ENCODE data around the gene HIRA. TPM values are rescaled to one million over a fixed set of nuclear protein-coding genes. Genes with fewer than 3 reads are reported as not detected.

Gene HIRA
- total and polyA plus RNA-seq, 9 of the 15 experiments (the other 6 are each of a cell fraction or from before 2014, with no cell fraction given), result 0.96 to 132 (median 58.4) TPM

DNA sequence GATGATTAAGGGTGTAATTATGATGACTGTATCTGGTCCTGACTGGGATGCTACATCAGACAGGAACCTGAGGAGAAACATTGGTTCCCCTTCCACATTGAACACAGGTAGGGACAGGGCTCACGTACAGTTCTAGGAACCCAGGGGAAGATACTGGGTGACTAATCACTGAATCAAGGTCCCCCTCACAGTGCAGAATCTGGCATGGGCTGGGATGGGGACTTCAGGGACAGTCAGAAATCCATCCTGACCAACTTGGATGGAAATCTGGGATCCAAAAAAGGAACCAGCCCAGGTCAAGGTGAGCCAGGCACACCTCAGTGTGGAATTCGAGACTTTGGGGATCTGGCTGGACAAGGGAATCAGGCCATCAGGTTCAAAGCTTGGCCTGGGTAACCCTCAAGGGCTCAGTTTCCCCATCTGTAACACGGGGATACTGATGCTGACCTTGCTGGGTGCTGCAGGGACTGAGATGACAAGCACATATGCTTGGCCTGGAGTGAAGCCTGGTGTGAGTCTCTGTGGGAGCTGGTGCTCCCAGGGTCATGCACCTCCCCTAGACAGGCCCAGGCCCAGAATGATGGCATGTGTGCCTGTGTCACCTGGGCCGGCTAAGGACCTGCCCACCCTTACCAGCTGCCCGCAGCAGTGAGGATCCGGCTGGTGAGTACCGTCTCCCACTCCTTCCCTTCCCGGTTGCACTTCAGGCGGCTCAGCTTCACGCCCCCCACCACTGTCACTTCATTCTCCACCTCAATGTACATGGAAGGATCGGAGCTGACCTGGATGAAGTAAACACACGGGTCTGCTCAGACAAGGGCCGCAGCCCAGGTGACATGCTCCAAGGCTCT is 72.6 kb downstream of the HIRA start (continued):
- TF ChIP-seq, protein P1, sequence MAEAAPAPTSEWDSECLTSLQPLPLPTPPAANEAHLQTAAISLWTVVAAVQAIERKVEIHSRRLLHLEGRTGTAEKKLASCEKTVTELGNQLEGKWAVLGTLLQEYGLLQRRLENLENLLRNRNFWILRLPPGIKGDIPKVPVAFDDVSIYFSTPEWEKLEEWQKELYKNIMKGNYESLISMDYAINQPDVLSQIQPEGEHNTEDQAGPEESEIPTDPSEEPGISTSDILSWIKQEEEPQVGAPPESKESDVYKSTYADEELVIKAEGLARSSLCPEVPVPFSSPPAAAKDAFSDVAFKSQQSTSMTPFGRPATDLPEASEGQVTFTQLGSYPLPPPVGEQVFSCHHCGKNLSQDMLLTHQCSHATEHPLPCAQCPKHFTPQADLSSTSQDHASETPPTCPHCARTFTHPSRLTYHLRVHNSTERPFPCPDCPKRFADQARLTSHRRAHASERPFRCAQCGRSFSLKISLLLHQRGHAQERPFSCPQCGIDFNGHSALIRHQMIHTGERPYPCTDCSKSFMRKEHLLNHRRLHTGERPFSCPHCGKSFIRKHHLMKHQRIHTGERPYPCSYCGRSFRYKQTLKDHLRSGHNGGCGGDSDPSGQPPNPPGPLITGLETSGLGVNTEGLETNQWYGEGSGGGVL (CRISPR knock-in tag; IDR thresholded peaks at IDR 0.05), result no peak
- TF ChIP-seq HSF4 (CRISPR knock-in tag; IDR thresholded peaks at IDR 0.05; ENCODE audit: borderline replicate concordance) (no peak), EGR1 (conservative IDR thresholded peaks at IDR 0.05) (no peak), ZNF561 (CRISPR knock-in tag; conservative IDR thresholded peaks at IDR 0.05) (no peak), BACH1 (tag; IDR thresholded peaks at IDR 0.05) (no peak), ZNF12 (CRISPR knock-in tag; IDR thresholded peaks at IDR 0.05) (no peak), ESRRA (IDR thresholded peaks at IDR 0.05; ENCODE audit: borderline replicate concordance, low read depth) (no peak), NCOA4 (IDR thresholded peaks at IDR 0.05; ENCODE audit: partially characterized antibody) (no peak), MTF1 (CRISPR knock-in tag; IDR thresholded peaks at IDR 0.05; ENCODE audit: borderline replicate concordance) (no peak), MAFK (IDR thresholded peaks at IDR 0.05; ENCODE audit: low read length) (no peak), IRF2 (CRISPR knock-in tag; IDR thresholded peaks at IDR 0.05) (peak; percentile 91; the same call in 1 of the 2 replicates), POLR2G (IDR thresholded peaks at IDR 0.05; ENCODE audit: low read depth, low read length) (peak; percentile 67), CAMTA2 (CRISPR knock-in tag; conservative IDR thresholded peaks at IDR 0.05) (no peak), U2AF2 (optimal IDR thresholded peaks at IDR 0.05; ENCODE audit: low read depth, low read length) (no peak)
- TF ChIP-seq, protein P2, sequence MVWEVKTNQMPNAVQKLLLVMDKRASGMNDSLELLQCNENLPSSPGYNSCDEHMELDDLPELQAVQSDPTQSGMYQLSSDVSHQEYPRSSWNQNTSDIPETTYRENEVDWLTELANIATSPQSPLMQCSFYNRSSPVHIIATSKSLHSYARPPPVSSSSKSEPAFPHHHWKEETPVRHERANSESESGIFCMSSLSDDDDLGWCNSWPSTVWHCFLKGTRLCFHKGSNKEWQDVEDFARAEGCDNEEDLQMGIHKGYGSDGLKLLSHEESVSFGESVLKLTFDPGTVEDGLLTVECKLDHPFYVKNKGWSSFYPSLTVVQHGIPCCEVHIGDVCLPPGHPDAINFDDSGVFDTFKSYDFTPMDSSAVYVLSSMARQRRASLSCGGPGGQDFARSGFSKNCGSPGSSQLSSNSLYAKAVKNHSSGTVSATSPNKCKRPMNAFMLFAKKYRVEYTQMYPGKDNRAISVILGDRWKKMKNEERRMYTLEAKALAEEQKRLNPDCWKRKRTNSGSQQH (CRISPR knock-in tag; IDR thresholded peaks at IDR 0.05), result no peak
- TF ChIP-seq, protein P3, sequence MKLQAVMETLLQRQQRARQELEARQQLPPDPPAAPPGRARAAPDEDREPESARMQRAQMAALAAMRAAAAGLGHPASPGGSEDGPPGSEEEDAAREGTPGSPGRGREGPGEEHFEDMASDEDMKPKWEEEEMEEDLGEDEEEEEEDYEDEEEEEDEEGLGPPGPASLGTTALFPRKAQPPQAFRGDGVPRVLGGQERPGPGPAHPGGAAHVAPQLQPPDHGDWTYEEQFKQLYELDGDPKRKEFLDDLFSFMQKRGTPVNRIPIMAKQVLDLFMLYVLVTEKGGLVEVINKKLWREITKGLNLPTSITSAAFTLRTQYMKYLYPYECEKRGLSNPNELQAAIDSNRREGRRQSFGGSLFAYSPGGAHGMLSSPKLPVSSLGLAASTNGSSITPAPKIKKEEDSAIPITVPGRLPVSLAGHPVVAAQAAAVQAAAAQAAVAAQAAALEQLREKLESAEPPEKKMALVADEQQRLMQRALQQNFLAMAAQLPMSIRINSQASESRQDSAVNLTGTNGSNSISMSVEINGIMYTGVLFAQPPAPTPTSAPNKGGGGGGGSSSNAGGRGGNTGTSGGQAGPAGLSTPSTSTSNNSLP (IDR thresholded peaks at IDR 0.05; ENCODE audit: borderline replicate concordance, low read depth, low read length), result no peak
- TF ChIP-seq, protein P4, sequence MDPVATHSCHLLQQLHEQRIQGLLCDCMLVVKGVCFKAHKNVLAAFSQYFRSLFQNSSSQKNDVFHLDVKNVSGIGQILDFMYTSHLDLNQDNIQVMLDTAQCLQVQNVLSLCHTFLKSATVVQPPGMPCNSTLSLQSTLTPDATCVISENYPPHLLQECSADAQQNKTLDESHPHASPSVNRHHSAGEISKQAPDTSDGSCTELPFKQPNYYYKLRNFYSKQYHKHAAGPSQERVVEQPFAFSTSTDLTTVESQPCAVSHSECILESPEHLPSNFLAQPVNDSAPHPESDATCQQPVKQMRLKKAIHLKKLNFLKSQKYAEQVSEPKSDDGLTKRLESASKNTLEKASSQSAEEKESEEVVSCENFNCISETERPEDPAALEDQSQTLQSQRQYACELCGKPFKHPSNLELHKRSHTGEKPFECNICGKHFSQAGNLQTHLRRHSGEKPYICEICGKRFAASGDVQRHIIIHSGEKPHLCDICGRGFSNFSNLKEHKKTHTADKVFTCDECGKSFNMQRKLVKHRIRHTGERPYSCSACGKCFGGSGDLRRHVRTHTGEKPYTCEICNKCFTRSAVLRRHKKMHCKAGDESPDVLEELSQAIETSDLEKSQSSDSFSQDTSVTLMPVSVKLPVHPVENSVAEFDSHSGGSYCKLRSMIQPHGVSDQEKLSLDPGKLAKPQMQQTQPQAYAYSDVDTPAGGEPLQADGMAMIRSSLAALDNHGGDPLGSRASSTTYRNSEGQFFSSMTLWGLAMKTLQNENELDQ (CRISPR knock-in tag; IDR thresholded peaks at IDR 0.05; ENCODE audit: borderline replicate concordance), result no peak
- TF ChIP-seq, protein P5, sequence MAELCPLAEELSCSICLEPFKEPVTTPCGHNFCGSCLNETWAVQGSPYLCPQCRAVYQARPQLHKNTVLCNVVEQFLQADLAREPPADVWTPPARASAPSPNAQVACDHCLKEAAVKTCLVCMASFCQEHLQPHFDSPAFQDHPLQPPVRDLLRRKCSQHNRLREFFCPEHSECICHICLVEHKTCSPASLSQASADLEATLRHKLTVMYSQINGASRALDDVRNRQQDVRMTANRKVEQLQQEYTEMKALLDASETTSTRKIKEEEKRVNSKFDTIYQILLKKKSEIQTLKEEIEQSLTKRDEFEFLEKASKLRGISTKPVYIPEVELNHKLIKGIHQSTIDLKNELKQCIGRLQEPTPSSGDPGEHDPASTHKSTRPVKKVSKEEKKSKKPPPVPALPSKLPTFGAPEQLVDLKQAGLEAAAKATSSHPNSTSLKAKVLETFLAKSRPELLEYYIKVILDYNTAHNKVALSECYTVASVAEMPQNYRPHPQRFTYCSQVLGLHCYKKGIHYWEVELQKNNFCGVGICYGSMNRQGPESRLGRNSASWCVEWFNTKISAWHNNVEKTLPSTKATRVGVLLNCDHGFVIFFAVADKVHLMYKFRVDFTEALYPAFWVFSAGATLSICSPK (IDR thresholded peaks at IDR 0.05; ENCODE audit: borderline replicate concordance), result no peak
